HG03103 (cell line): ENCODE measurements around the gene CHMP5.

Experiments
- ATAC-seq: cut with Tn5 transposase; IDR thresholded peaks from one replicate; pipeline ENCODE4 v1.9.1; 2021; ENCODE audit warnings: low read depth; ENCODE audit not compliant: unreplicated experiment

CHMP5 gene

GRCh38 chr9:33264473-33265177, at the start of gene CHMP5, which contains the start of gene BAG1:
Gene CHMP5 (plus strand): TSS chr9:33265049. CDS start chr9:33265079, 30 bp downstream.
Gene BAG1 (minus strand): TSS chr9:33264708.
- ATAC-seq = peak; percentile 74

GRCh38 chr9:33220681-33221567, 43.9 kb upstream of the CHMP5 start:
- no peak for ATAC-seq

GRCh38 chr9:33221568-33221884, 43.3 kb upstream of the CHMP5 start:
- no peak for ATAC-seq

GRCh38 chr9:33222031-33222430, 42.8 kb upstream of the CHMP5 start:
- no peak for ATAC-seq

- ATAC-seq = no peak
Measured at GRCh38 chr9:33223696-33224095, 41.2 kb upstream of the CHMP5 start.

GRCh38 chr9:33225319-33226147, 39.3 kb upstream of the CHMP5 start:
- ATAC-seq = no peak

GRCh38 chr9:33227008-33227398, 37.8 kb upstream of the CHMP5 start:
- peak; percentile 67 for ATAC-seq

GRCh38 chr9:33227741-33228140, 37.1 kb upstream of the CHMP5 start:
- ATAC-seq = no peak

GRCh38 chr9:33228606-33229005, 36.2 kb upstream of the CHMP5 start:
- no peak for ATAC-seq

GRCh38 chr9:33229359-33230114, 35.3 kb upstream of the CHMP5 start:
- ATAC-seq = no peak

- no peak for ATAC-seq
Measured at GRCh38 chr9:33230756-33231622, 33.9 kb upstream of the CHMP5 start.

GRCh38 chr9:33231623-33231942, 33.3 kb upstream of the CHMP5 start:
- ATAC-seq = no peak

GRCh38 chr9:33232815-33233214, 32.0 kb upstream of the CHMP5 start:
- ATAC-seq = no peak

- ATAC-seq = no peak
Measured at GRCh38 chr9:33233626-33234342, 31.1 kb upstream of the CHMP5 start.

- no peak for ATAC-seq
Measured at GRCh38 chr9:33234511-33235467, 30.1 kb upstream of the CHMP5 start.

GRCh38 chr9:33236571-33236970, 28.3 kb upstream of the CHMP5 start:
- ATAC-seq = no peak

GRCh38 chr9:33239921-33240320, 24.9 kb upstream of the CHMP5 start, which contains the start of gene SPINK4:
Gene SPINK4 (plus strand): TSS chr9:33240167. CDS start chr9:33240209, 42 bp downstream.
- no peak for ATAC-seq

- no peak for ATAC-seq
Measured at GRCh38 chr9:33241298-33241697, 23.6 kb upstream of the CHMP5 start.
